ENCODE results near the gene MTLN. TPM values are rescaled to one million over a fixed set of nuclear protein-coding genes. Genes with fewer than 3 reads are reported as not detected.
"Not testable (repeated sequence)": the region's sequence is repeated elsewhere in the genome, so short reads cannot be mapped to it uniquely, and the experiment has no call there.

MTLN gene
- total RNA-seq, 3 donors from 2014 or later, result 68.2 to 88.3 (median 69.9) TPM

DNA sequence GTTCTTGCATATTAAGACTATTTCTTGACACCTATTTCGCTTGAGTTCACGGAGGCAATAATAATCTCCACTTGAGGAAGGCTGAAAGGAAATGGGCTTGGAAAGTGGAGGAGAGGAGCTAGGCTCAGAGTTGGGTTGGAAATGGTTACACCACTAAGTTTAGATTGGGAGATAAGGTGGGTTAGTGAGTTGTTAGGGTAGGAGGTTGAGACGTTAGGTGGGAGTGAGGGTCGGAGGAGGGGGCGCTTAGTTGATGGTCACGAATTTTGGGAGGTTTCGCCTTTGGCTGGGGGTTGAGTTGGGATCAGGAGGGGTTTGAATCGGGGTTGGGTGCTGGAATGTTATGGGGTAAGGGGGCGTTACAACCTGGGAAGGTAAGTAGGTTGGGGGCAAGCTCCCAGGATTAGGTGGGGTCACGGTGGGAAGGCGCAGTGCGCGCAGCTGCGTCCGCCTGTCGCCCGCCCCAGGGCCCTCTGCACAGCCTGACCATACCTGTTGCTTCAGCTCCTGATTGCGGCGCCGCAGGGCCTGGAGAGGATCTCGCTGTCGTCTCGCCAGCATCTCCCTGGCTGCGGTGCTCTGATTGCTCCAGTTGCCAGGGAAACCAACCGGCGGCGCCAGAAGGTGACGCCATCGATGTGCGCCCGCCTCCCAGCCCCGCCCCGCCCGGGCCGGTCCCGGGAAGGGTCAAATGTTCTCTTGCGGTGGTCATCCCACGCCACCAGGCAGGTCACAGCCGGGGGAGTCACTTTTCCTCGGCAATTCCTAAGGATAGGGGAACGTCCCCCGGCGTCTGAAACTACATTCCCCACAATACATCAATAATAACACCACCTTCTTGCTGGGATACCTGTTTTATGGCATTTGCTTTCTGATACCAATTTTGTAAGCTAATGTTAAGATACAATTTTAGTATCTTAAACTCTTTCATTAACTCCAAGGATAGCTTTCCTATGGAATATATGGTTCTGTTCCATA, 7.7 kb downstream of the MTLN start, which contains the start of gene NPHP1:
TSS of gene NPHP1 (minus strand) at position 606 of the 978 bp plus-strand sequence. CDS start at position 561, 45 bp downstream.
- Histone ChIP-seq H3K36me3 (no peaks in the 10 kb centered on the region), H3K27ac (peak within 1 kb of the TSS; percentile 70 to 83), H3K27me3 (no peaks in the 10 kb centered on the region), H3K4me1 (peaks cover 0 to 7% of the 10 kb centered on the region in 2 donors), H3K9me3 (no peaks in the 10 kb centered on the region), H3K4me3 (peak within 1 kb of the TSS; percentile 67 to 88 (median 81))
- DNase-seq (ENCODE audit: low spot score in 2 of 2), result peak; percentile 86 to 87
- TF ChIP-seq POLR2AphosphoS5 (IDR thresholded peaks at IDR 0.05), result peak; percentile 57 to 89 (median 84)
- TF ChIP-seq CTCF (IDR thresholded peaks at IDR 0.05), result no peak
- no peak for TF ChIP-seq POLR2A (IDR thresholded peaks at IDR 0.05)
- intact Hi-C loops (cut with DNase I; ENCODE audit: low total_unique reads), result no loop called here

- intact Hi-C loops (cut with DNase I; ENCODE audit: low total_unique reads), result no loop called here
- DNase-seq (ENCODE audit: low spot score in 2 of 2), result no peak
- no peaks in the 10 kb centered on the region for H3K9me3 ChIP-seq
- H3K4me3 ChIP-seq, result no peak overlapping the region
- H3K27me3 ChIP-seq, result no peaks in the 10 kb centered on the region
- no peaks in the 10 kb centered on the region for H3K4me1 ChIP-seq
- H3K27ac ChIP-seq, result no peak overlapping the region
- no peak for TF ChIP-seq POLR2A (IDR thresholded peaks at IDR 0.05)
- no peak for TF ChIP-seq POLR2AphosphoS5 (IDR thresholded peaks at IDR 0.05)
- TF ChIP-seq CTCF (IDR thresholded peaks at IDR 0.05), result no peak
- H3K36me3 ChIP-seq, result no peaks in the 10 kb centered on the region
These were observed 14.3 kb downstream of the MTLN start for GRCh38 chr2:110198016-110198415.

GRCh38 chr2:110197452-110197851, 14.9 kb downstream of the MTLN start:
- no peak overlapping the region for H3K27ac ChIP-seq
- H3K36me3 ChIP-seq, result no peaks in the 10 kb centered on the region
- DNase-seq (ENCODE audit: low spot score in 2 of 2), result no peak
- H3K4me3 ChIP-seq, result no peak overlapping the region
- TF ChIP-seq POLR2A (IDR thresholded peaks at IDR 0.05) (no peak), CTCF (IDR thresholded peaks at IDR 0.05) (no peak), POLR2AphosphoS5 (IDR thresholded peaks at IDR 0.05) (no peak)
- H3K9me3 ChIP-seq, result no peaks in the 10 kb centered on the region
- H3K27me3 ChIP-seq, result no peaks in the 10 kb centered on the region
- H3K4me1 ChIP-seq, result no peaks in the 10 kb centered on the region
- intact Hi-C loops (cut with DNase I; ENCODE audit: low total_unique reads), result no loop called here

DNA sequence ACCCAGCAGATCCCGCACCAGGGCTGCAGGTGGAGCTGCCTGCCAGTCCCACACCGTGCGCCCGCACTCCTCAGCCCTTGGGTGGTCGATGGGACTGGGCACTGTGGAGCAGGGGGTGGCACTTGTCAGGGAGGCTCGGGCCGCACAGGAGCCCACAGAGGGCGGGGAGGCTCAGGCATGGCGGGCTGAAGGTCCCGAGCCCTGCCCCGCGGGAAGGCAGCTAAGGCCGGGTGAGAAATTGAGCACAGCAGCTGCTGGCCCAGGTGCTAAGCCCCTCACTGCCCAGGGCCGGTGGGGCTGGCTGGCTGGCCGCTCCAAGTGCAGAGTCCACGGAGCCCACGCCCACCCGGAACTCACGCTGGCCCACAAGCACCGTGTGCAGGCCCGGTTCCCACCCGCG, 22.2 kb downstream of the MTLN start:
- intact Hi-C loops (cut with DNase I; ENCODE audit: low total_unique reads); H3K27me3 ChIP-seq; H3K27ac ChIP-seq; H3K4me3 ChIP-seq; H3K4me1 ChIP-seq; H3K9me3 ChIP-seq; DNase-seq (ENCODE audit: low spot score in 2 of 2); H3K36me3 ChIP-seq: not testable (repeated sequence)

GRCh38 chr2:110182449-110182848, 29.9 kb downstream of the MTLN start:
- no peaks in the 10 kb centered on the region for H3K4me1 ChIP-seq
- no peak overlapping the region for H3K4me3 ChIP-seq
- TF ChIP-seq POLR2A (IDR thresholded peaks at IDR 0.05), result no peak
- no peak for TF ChIP-seq POLR2AphosphoS5 (IDR thresholded peaks at IDR 0.05)
- TF ChIP-seq CTCF (IDR thresholded peaks at IDR 0.05), result no peak
- intact Hi-C loops (cut with DNase I; ENCODE audit: low total_unique reads), result no loop called here
- no peaks in the 10 kb centered on the region for H3K36me3 ChIP-seq
- no peak for DNase-seq (ENCODE audit: low spot score in 2 of 2)
- no peaks in the 10 kb centered on the region for H3K27me3 ChIP-seq
- peaks cover 0 to 22% of the 10 kb centered on the region in 2 donors for H3K9me3 ChIP-seq
- no peak overlapping the region for H3K27ac ChIP-seq

Data from breast epithelium (tissue), 4 donors.